HL-60 (cell line): ENCODE results near the gene C19orf44.

Source experiments
- GABPA ChIP-seq: IDR thresholded peaks from 2 replicates; pipeline ENCODE4 v1.6.1; 2012; ENCODE audit warnings: low read depth
- TF ChIP-seq, protein P1 (sequence below): IDR thresholded peaks from one replicate; pipeline ENCODE4 v1.5.1; 2011; ENCODE audit warnings: low read length, control low read depth, inconsistent platforms; ENCODE audit not compliant: insufficient read depth

DNA sequence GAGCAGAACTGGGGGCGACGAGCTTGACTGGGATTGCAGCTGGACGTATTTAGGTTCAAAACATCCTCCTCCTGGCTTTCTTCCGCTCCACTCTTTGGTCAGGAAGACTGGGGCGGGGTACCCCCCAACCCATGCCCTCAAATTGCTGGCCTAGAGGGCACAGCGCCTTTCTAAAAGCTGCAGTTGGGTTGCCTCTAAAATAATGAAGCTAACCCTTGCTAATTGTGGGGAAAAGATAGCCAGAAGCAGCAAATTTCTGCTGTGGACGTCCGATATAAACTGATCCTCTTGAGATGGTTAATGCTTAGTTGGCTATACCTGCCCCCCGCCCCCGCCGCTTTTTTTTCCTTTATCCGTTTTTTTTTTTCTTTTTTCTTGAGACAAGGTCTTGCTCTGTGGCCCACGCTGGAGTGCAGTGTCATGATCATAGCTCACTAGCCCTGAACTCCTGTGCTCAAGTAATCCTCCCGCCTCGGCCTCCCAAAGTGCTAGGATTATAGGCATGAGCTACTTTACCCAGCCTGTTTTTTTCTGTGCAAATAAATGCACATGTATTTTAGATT is 46.8 kb downstream of the C19orf44 start:
- TF ChIP-seq GABPA: no peak
- TF ChIP-seq, protein P1, sequence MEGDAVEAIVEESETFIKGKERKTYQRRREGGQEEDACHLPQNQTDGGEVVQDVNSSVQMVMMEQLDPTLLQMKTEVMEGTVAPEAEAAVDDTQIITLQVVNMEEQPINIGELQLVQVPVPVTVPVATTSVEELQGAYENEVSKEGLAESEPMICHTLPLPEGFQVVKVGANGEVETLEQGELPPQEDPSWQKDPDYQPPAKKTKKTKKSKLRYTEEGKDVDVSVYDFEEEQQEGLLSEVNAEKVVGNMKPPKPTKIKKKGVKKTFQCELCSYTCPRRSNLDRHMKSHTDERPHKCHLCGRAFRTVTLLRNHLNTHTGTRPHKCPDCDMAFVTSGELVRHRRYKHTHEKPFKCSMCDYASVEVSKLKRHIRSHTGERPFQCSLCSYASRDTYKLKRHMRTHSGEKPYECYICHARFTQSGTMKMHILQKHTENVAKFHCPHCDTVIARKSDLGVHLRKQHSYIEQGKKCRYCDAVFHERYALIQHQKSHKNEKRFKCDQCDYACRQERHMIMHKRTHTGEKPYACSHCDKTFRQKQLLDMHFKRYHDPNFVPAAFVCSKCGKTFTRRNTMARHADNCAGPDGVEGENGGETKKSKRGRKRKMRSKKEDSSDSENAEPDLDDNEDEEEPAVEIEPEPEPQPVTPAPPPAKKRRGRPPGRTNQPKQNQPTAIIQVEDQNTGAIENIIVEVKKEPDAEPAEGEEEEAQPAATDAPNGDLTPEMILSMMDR: no peak
